ENCODE data around the gene GZF1. TPM values are rescaled to one million over a fixed set of nuclear protein-coding genes. Genes with fewer than 3 reads are reported as not detected.
A peak's percentile ranks its signal among the peaks of the same experiment; 100 is the strongest.

GZF1 gene
- 18.7 and 19.6 TPM in 2 replicates for total RNA-seq (2014; rRNA removed)
- polyA plus RNA-seq (2012): 8.7 TPM

- peak; percentile 97 for DNase-seq (ENCODE audit: low read depth)
Observed at GRCh38 chr20:23361476-23362391, at the start of gene GZF1. Gene GZF1, plus strand, starts transcription at chr20:23362182. Its CDS starts 2,202 bp downstream, at chr20:23364384.

GRCh38 chr20:23313271-23313670 is 48.7 kb upstream of the GZF1 start:
- DNase-seq (ENCODE audit: low read depth): no peak

- DNase-seq (ENCODE audit: low read depth): no peak
Observed at GRCh38 chr20:23314699-23315098, 47.3 kb upstream of the GZF1 start.

- DNase-seq (ENCODE audit: low read depth): no peak
Observed at GRCh38 chr20:23315099-23315498, 46.9 kb upstream of the GZF1 start.

- DNase-seq (ENCODE audit: low read depth): no peak
Observed at GRCh38 chr20:23316626-23317025, 45.4 kb upstream of the GZF1 start.

GRCh38 chr20:23317081-23317480 is 44.9 kb upstream of the GZF1 start:
- DNase-seq (ENCODE audit: low read depth): no peak

GRCh38 chr20:23318347-23318746 is 43.6 kb upstream of the GZF1 start:
- no peak for DNase-seq (ENCODE audit: low read depth)

GRCh38 chr20:23320317-23320716 is 41.7 kb upstream of the GZF1 start:
- DNase-seq (ENCODE audit: low read depth): peak; percentile 62

- DNase-seq (ENCODE audit: low read depth): no peak
Observed at GRCh38 chr20:23325107-23325506, 36.9 kb upstream of the GZF1 start.

GRCh38 chr20:23326774-23327173 is 35.2 kb upstream of the GZF1 start:
- DNase-seq (ENCODE audit: low read depth): no peak

GRCh38 chr20:23327617-23328333 is 34.2 kb upstream of the GZF1 start:
- DNase-seq (ENCODE audit: low read depth): no peak

- no peak for DNase-seq (ENCODE audit: low read depth)
Observed at GRCh38 chr20:23331450-23332350, 30.3 kb upstream of the GZF1 start.

- no peak for DNase-seq (ENCODE audit: low read depth)
Observed at GRCh38 chr20:23332467-23332866, 29.5 kb upstream of the GZF1 start.

- no peak for DNase-seq (ENCODE audit: low read depth)
Observed at GRCh38 chr20:23334111-23334510, 27.9 kb upstream of the GZF1 start.

- DNase-seq (ENCODE audit: low read depth): no peak
Observed at GRCh38 chr20:23335521-23335920, 26.5 kb upstream of the GZF1 start.

- DNase-seq (ENCODE audit: low read depth): no peak
Observed at GRCh38 chr20:23336476-23336875, 25.5 kb upstream of the GZF1 start.

- DNase-seq (ENCODE audit: low read depth): no peak
Observed at GRCh38 chr20:23337312-23337711, 24.7 kb upstream of the GZF1 start.

GRCh38 chr20:23339986-23340385 is 22.0 kb upstream of the GZF1 start:
- no peak for DNase-seq (ENCODE audit: low read depth)

- peak; percentile 64 for DNase-seq (ENCODE audit: low read depth)
Observed at GRCh38 chr20:23340524-23340923, 21.5 kb upstream of the GZF1 start.

- no peak for DNase-seq (ENCODE audit: low read depth)
Observed at GRCh38 chr20:23341073-23341472, 20.9 kb upstream of the GZF1 start.

- no peak for DNase-seq (ENCODE audit: low read depth)
Observed at GRCh38 chr20:23343590-23343989, 18.4 kb upstream of the GZF1 start.

- DNase-seq (ENCODE audit: low read depth): no peak
Observed at GRCh38 chr20:23344336-23344735, 17.6 kb upstream of the GZF1 start.

Measured in LHCN-M2 (cell line).